Activated naive CD8-positive, alpha-beta T cell treated with anti-CD3 and anti-CD28 coated beads, Interleukin-2, amount 10 ng/mL, durations not matched to agents 7 days and 5 days (primary cell): Measurements from ENCODE around the gene TMEM141. TPM values are rescaled to one million over a fixed set of nuclear protein-coding genes. Genes with fewer than 3 reads are reported as not detected.

Source experiments
- microRNA-seq: library from miRNA; unstranded; fragments of <30 nt; microRNA quantifications from one replicate; pipeline ENCODE4 v1.2.0, GENCODE V29; 2022
- total RNA-seq, 2 experiments: library from RNA; stranded (reverse); gene quantifications; one replicate each; pipeline ENCODE4 v1.2.3, GENCODE V29; 2021

The TMEM141 gene
- total RNA-seq, 2 experiments from 2014 or later: 37.5 to 43.6 TPM

Small RNA genes lying within 50 kb of the gene (microRNA-seq; reads per million reads assigned to microRNA genes)
- not detected for gene MIR4292
- not detected for gene MIR6722

Other genes with a start within 250 kb of the TMEM141 start
- gene NOTCH1, start 245.3 kb upstream of the TMEM141 start, total RNA-seq: 10 to 100 TPM; 67.0 to 70.2 TPM
- gene EGFL7, start 128.4 kb upstream of the TMEM141 start, total RNA-seq: 1 to 10 TPM in 1 of 2 experiments, under 1 TPM in 1; 1.00 to 1.1 TPM
- gene AGPAT2, start 103.9 kb upstream of the TMEM141 start, total RNA-seq: 10 to 100 TPM; 21.6 to 24.8 TPM
- under 1 TPM in 1 of 2 experiments, not detected in 1; 0.11 TPM for gene DIPK1B, start 78.8 kb upstream of the TMEM141 start, total RNA-seq
- 1 to 10 TPM in 1 of 2 experiments, under 1 TPM in 1; 1.00 to 1.0 TPM for gene LCN10, start 48.4 kb upstream of the TMEM141 start, total RNA-seq
- gene LCN6, start 42.8 kb upstream of the TMEM141 start, total RNA-seq: not detected
- gene LCN8, start 33.1 kb upstream of the TMEM141 start, total RNA-seq: not detected
- gene LCN15, start 26.8 kb upstream of the TMEM141 start, total RNA-seq: not detected
- gene CCDC183, start 5.0 kb downstream of the TMEM141 start, total RNA-seq: 1 to 10 TPM; 1.7 to 2.2 TPM
- 10 to 100 TPM; 91.1 to 98.4 TPM for gene RABL6, start 16.6 kb downstream of the TMEM141 start, total RNA-seq
- 1 to 10 TPM; 6.6 to 6.7 TPM for gene AJM1, start 51.1 kb downstream of the TMEM141 start, total RNA-seq
- 10 to 100 TPM; 80.5 to 89.0 TPM for gene PHPT1, start 58.1 kb downstream of the TMEM141 start, total RNA-seq
- gene MAMDC4, start 61.0 kb downstream of the TMEM141 start, total RNA-seq: 10 to 100 TPM; 16.6 to 18.0 TPM
- gene EDF1, start 75.0 kb downstream of the TMEM141 start, total RNA-seq: 100 to 1,000 TPM; 289 to 297 TPM
- 10 to 100 TPM; 44.0 to 52.1 TPM for gene TRAF2, start 95.2 kb downstream of the TMEM141 start, total RNA-seq
- gene FBXW5, start 153.4 kb downstream of the TMEM141 start, total RNA-seq: 100 to 1,000 TPM; 103 to 104 TPM
- 1 to 10 TPM; 1.5 to 3.6 TPM for gene C8G, start 153.9 kb downstream of the TMEM141 start, total RNA-seq
- gene LCN12, start 160.9 kb downstream of the TMEM141 start, total RNA-seq: 1 to 10 TPM in 1 of 2 experiments, under 1 TPM in 1; 0.91 to 1.1 TPM
- gene PTGDS, start 186.2 kb downstream of the TMEM141 start, total RNA-seq: 1 to 10 TPM; 1.3 to 3.3 TPM
- under 1 TPM; 0.33 to 0.48 TPM for gene LCNL1, start 191.6 kb downstream of the TMEM141 start, total RNA-seq
- 10 to 100 TPM; 93.4 to 97.2 TPM for gene PAXX, start 201.1 kb downstream of the TMEM141 start, total RNA-seq
- 10 to 100 TPM; 13.3 to 14.7 TPM for gene CLIC3, start 205.2 kb downstream of the TMEM141 start, total RNA-seq
- 10 to 100 TPM; 67.1 to 74.5 TPM for gene ABCA2, start 236.9 kb downstream of the TMEM141 start, total RNA-seq
- under 1 TPM; 0.39 to 0.62 TPM for gene FUT7, start 240.7 kb downstream of the TMEM141 start, total RNA-seq